OCI-LY3 (cell line): Measurements from ENCODE around the gene LAMA1.

Experiments
- H2AFZ ChIP-seq: fragments of 200-600, 300-600 bp; shearing (Covaris generic); 2 replicates; pipeline ENCODE4 v1.6.0; 2014; ENCODE audit warnings: antibody characterized with exemption, low read depth, low read length
- H3K27ac ChIP-seq: fragments of 200-600, 300-600 bp; sonication (generic); 2 replicates; pipeline ENCODE4 v1.5.1; 2014; ENCODE audit warnings: mild to moderate bottlenecking, low read length, moderate library complexity, mixed read lengths
- H3K27me3 ChIP-seq: fragments of 200-600, 300-600 bp; sonication (generic); 2 replicates; pipeline ENCODE4 v1.6.1; 2014; ENCODE audit warnings: low read depth, low read length, mixed read lengths
- H3K36me3 ChIP-seq: fragments of 200-600, 300-600 bp; sonication (generic); replicated peaks from 2 replicates; pipeline ENCODE3; 2014; ENCODE audit warnings: low read depth, low read length, mixed read lengths
- H3K4me1 ChIP-seq: fragments of 300-600, 200-600 bp; sonication (generic); 2 replicates; pipeline ENCODE4 v1.6.1; 2014; ENCODE audit warnings: low read length, mixed read lengths
- H3K4me2 ChIP-seq: fragments of 200-600, 300-600 bp; sonication (generic); 2 replicates; pipeline ENCODE4 v1.6.1; 2014; ENCODE audit warnings: low read length, mixed read lengths
- H3K4me3 ChIP-seq: fragments of 300-600, 200-600 bp; sonication (generic); 2 replicates; pipeline ENCODE4 v1.5.1; 2014; ENCODE audit warnings: antibody characterized with exemption, mild to moderate bottlenecking, low read length, moderate library complexity
- H3K79me2 ChIP-seq: fragments of 300-600, 200-600 bp; shearing (Covaris generic); 2 replicates; pipeline ENCODE4 v1.6.1; 2014; ENCODE audit warnings: mild to moderate bottlenecking, low read length, mixed read lengths
- H3K9ac ChIP-seq: fragments of 300-600, 200-600 bp; shearing (Covaris generic); 2 replicates; pipeline ENCODE4 v1.6.0; 2014; ENCODE audit warnings: mild to moderate bottlenecking, low read length, moderate library complexity
- H3K9me3 ChIP-seq: fragments of 200-600, 300-600 bp; shearing (Covaris generic); 2 replicates; pipeline ENCODE4 v1.6.1; 2014; ENCODE audit warnings: low read length, mixed read lengths; ENCODE audit not compliant: insufficient read depth
- H4K20me1 ChIP-seq: fragments of 200-600, 300-600 bp; sonication (generic); 2 replicates; pipeline ENCODE4 v1.6.1; 2016; ENCODE audit warnings: low read length, mixed read lengths; ENCODE audit not compliant: insufficient read depth
- EZH2phosphoT487 ChIP-seq: fragments of 200-600 bp; shearing (Covaris generic); IDR thresholded peaks from 2 replicates; pipeline ENCODE4 v1.6.1; 2018; ENCODE audit warnings: antibody characterized with exemption, mixed run types, low read depth
- TF ChIP-seq, protein P1 (sequence below): fragments of 200-600, 300-600 bp; sonication (generic); IDR thresholded peaks from 2 replicates; pipeline ENCODE4 v1.5.1; 2014; ENCODE audit warnings: antibody characterized with exemption, low read length, low read depth

Gene LAMA1

DNA sequence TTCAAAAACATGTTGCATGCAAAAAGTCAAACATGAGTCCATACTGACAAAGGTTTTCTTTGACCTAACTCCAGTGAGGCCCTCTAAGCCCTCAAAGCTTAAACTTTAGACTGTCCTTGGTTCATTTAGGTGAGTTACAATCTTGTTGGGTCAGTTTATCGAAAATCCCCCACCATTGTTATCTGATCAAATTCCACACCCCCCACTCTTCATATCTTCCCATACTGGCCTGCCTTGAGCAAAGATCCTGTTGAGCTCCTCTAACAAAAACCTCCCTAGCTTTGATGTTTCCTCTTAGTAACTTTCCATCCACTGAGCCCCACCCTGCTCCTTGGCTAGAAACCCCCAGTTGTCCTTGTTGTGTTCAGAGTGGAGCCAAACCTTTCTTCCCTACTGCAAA, 194.4 kb downstream of the LAMA1 start:
- Histone ChIP-seq H3K4me3 (no peak overlapping the region), H3K36me3 (no peaks in the 10 kb centered on the region), H2AFZ (no peak overlapping the region), H3K4me2 (no peak overlapping the region), H3K79me2 (no peaks in the 10 kb centered on the region), H4K20me1 (no peaks in the 10 kb centered on the region), H3K27ac (no peak overlapping the region), H3K9me3 (no peaks in the 10 kb centered on the region), H3K27me3 (no peaks in the 10 kb centered on the region), H3K4me1 (no peaks in the 10 kb centered on the region), H3K9ac (no peak overlapping the region)
- no peak for TF ChIP-seq EZH2phosphoT487
- TF ChIP-seq, protein P1, sequence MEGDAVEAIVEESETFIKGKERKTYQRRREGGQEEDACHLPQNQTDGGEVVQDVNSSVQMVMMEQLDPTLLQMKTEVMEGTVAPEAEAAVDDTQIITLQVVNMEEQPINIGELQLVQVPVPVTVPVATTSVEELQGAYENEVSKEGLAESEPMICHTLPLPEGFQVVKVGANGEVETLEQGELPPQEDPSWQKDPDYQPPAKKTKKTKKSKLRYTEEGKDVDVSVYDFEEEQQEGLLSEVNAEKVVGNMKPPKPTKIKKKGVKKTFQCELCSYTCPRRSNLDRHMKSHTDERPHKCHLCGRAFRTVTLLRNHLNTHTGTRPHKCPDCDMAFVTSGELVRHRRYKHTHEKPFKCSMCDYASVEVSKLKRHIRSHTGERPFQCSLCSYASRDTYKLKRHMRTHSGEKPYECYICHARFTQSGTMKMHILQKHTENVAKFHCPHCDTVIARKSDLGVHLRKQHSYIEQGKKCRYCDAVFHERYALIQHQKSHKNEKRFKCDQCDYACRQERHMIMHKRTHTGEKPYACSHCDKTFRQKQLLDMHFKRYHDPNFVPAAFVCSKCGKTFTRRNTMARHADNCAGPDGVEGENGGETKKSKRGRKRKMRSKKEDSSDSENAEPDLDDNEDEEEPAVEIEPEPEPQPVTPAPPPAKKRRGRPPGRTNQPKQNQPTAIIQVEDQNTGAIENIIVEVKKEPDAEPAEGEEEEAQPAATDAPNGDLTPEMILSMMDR: no peak

DNA sequence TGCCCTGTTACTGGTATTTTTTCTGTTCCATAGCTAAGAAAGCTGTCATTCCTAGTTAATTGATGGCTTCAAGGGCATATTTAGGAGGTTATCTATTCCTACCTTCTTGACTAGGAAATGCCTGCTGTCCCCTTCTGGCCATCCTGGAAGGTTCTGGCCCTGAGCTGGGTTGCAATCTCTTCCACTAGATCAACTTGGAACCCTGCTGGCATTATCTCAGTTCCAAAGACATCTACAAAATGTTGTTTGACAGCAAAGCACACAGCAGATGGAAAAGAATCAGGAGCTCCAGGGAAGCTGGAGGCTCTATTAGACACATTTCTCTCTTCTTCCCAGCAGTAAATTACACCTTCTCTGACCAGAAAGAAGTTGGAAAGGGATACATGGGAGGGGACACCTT, 196.0 kb downstream of the LAMA1 start:
- Histone ChIP-seq H3K4me3 (no peak overlapping the region), H3K36me3 (no peaks in the 10 kb centered on the region), H3K4me2 (no peak overlapping the region), H2AFZ (no peak overlapping the region), H3K27me3 (no peaks in the 10 kb centered on the region), H3K27ac (no peak overlapping the region), H3K79me2 (no peaks in the 10 kb centered on the region), H3K9me3 (no peaks in the 10 kb centered on the region), H3K4me1 (no peaks in the 10 kb centered on the region), H4K20me1 (no peaks in the 10 kb centered on the region), H3K9ac (no peak overlapping the region)
- TF ChIP-seq, protein P1: no peak

DNA sequence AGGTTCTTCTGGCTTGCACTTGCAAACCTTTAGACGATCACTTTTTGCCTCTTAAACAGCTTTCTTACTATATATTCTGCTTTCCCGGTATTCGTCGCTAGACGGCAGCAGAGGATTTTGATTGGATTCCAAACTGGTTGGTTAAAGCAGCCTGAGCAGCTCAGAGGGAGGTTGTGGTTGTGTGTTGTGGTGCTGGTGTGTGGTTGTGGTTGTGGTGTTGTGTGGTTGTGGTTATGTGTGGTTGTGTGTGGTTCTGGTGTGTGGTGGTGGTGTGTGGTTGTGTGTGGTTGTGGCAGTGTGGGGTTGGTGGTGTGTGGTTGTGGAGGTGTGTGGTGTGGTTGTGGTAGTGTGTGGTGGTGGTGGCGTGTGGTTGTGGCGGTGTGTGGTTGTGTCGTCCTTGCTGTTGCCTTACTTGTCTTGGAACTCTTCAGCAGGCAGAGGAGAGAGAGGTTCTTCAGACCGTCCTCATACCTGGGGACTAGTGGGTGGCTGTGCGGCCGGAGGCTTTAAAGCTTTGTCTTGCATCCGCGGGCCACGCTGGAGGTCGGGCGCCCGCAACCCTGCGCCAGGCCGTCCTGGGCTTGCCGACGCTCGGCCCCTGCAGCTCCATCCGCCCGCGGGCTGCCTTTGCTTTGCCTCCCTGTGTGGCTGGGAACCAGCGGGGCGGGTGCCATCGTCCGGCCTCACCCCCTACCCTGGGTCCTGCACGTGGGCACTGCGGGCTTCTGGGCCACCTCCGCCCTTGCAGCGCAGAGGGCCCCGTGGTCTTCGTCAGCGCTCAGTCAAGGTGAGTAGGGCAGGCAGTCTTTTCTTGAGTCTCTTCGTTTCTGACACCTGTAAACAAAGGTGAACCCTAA, 197.3 kb downstream of the LAMA1 start:
- Histone ChIP-seq H3K9ac (no peak overlapping the region), H3K27me3 (no peaks in the 10 kb centered on the region), H3K4me1 (no peaks in the 10 kb centered on the region), H4K20me1 (no peaks in the 10 kb centered on the region), H3K4me2 (no peak overlapping the region), H3K27ac (no peak overlapping the region), H3K36me3 (no peaks in the 10 kb centered on the region), H3K4me3 (no peak overlapping the region), H2AFZ (no peak overlapping the region), H3K79me2 (no peaks in the 10 kb centered on the region), H3K9me3 (no peaks in the 10 kb centered on the region)
- TF ChIP-seq, protein P1: peak; percentile 42
- TF ChIP-seq EZH2phosphoT487: no peak

DNA sequence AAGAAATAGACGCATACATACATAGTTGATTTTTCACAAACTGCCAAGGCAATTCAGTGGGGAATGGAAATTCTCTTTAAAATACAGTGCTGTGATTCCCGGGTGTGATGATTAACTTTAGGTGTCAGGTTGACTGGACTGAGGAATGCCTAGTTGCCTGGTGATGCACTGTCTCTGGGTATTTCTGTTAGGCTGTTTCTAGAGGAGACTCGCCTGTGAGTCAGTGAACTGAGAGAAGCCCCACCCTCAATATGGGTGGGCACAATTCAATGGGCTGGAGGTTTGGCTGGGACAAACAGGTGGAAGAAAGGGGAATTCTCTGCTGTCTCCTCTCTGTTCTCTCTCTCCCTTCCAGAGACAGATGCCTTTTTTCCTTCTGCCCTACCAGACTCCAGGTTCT, 200.5 kb downstream of the LAMA1 start:
- H3K4me1 ChIP-seq: no peaks in the 10 kb centered on the region
- H2AFZ ChIP-seq: no peak overlapping the region
- no peak overlapping the region for H3K4me3 ChIP-seq
- no peaks in the 10 kb centered on the region for H3K9me3 ChIP-seq
- H3K27ac ChIP-seq: no peak overlapping the region
- no peak overlapping the region for H3K9ac ChIP-seq
- H3K36me3 ChIP-seq: no peaks in the 10 kb centered on the region
- TF ChIP-seq, protein P1: no peak
- TF ChIP-seq EZH2phosphoT487: no peak
- no peaks in the 10 kb centered on the region for H3K79me2 ChIP-seq
- H3K27me3 ChIP-seq: no peaks in the 10 kb centered on the region
- no peak overlapping the region for H3K4me2 ChIP-seq
- no peaks in the 10 kb centered on the region for H4K20me1 ChIP-seq
